ENCODE results near the gene BCL2L13. TPM values are rescaled to one million over a fixed set of nuclear protein-coding genes. Genes with fewer than 3 reads are reported as not detected.

The BCL2L13 gene
- total RNA-seq, 4 donors from 2014 or later = 15.3 to 35.3 (median 30.1) TPM

- intact Hi-C loops (cut with DNase I; ENCODE audit: low total_unique reads) = no loop called here
- Histone ChIP-seq H3K4me3 (no peak overlapping the region), H3K4me1 (no peaks in the 10 kb centered on the region), H3K27me3 (no peaks in the 10 kb centered on the region), H3K36me3 (no peaks in the 10 kb centered on the region), H3K9me3 (no peaks in the 10 kb centered on the region), H3K27ac (no peak overlapping the region)
- TF ChIP-seq POLR2A (IDR thresholded peaks at IDR 0.05) (no peak), CTCF (IDR thresholded peaks at IDR 0.05) (no peak)
- DNase-seq = no peak
Measured at GRCh38 chr22:17743661-17744411, 105.3 kb downstream of the BCL2L13 start.

DNA sequence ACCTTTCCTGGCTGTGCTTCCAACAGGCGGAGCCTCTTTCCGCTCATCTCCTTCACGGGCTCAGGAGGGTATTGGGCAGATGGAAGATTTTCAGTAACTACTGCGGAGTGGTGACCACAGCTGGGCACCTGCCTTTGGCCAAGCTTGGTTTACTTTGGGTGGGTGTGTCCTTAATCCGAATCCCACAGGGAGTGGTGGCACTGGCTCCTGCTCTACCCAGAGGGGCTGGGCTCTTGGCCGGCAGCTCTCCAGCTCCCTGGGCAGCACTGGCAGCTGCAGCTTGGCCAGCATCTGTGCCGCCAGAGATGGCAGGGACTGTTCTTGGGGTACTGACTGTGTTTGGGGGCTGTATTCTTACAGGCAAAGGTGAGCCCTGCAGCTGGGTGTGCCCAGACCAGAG lies 105.9 kb downstream of the BCL2L13 start:
- H3K4me1 ChIP-seq = no peaks in the 10 kb centered on the region
- intact Hi-C loops (cut with DNase I; ENCODE audit: low total_unique reads) = no loop called here

GRCh38 chr22:17746916-17747315 lies 108.4 kb downstream of the BCL2L13 start:
- no peak for TF ChIP-seq CTCF (IDR thresholded peaks at IDR 0.05)
- no peak for TF ChIP-seq POLR2A (IDR thresholded peaks at IDR 0.05)
- intact Hi-C loops (cut with DNase I; ENCODE audit: low total_unique reads) = no loop called here

More for the DNA sequence above, 105.9 kb downstream of the BCL2L13 start:
- TF ChIP-seq POLR2A (IDR thresholded peaks at IDR 0.05) (no peak), CTCF (IDR thresholded peaks at IDR 0.05) (no peak)
- DNase-seq = no peak
- Histone ChIP-seq H3K4me3 (no peak overlapping the region), H3K27me3 (no peaks in the 10 kb centered on the region), H3K9me3 (no peaks in the 10 kb centered on the region), H3K36me3 (no peaks in the 10 kb centered on the region), H3K27ac (no peak overlapping the region)

GRCh38 chr22:17748555-17749353 lies 110.2 kb downstream of the BCL2L13 start:
- H3K4me3 ChIP-seq = peak overlapping the region in 1 of 2 donors; percentile 1
- DNase-seq = peak in 1 of 2 donors; percentile 37
- H3K27ac ChIP-seq = no peak overlapping the region
- no peaks in the 10 kb centered on the region for H3K36me3 ChIP-seq
- no peaks in the 10 kb centered on the region for H3K4me1 ChIP-seq
- TF ChIP-seq CTCF (IDR thresholded peaks at IDR 0.05) (peak in 2 of 4 experiments; percentile 7 to 23), POLR2A (IDR thresholded peaks at IDR 0.05) (no peak)
- H3K27me3 ChIP-seq = no peaks in the 10 kb centered on the region
- intact Hi-C loops (cut with DNase I; ENCODE audit: low total_unique reads) = no loop called here
- H3K9me3 ChIP-seq = no peaks in the 10 kb centered on the region

More at GRCh38 chr22:17746916-17747315, 108.4 kb downstream of the BCL2L13 start:
- H3K27ac ChIP-seq = no peak overlapping the region
- H3K4me3 ChIP-seq = no peak overlapping the region
- H3K9me3 ChIP-seq = no peaks in the 10 kb centered on the region
- H3K27me3 ChIP-seq = no peaks in the 10 kb centered on the region
- H3K36me3 ChIP-seq = no peaks in the 10 kb centered on the region
- no peaks in the 10 kb centered on the region for H3K4me1 ChIP-seq
- no peak for DNase-seq

All from uterus (tissue), 4 donors.